Measurements from ENCODE around the gene HBEGF.

HBEGF gene

GRCh38 chr5:140329739-140330481, 16.5 kb downstream of the HBEGF start:
- no peak for DNase-seq (ENCODE audit: low read depth, low spot score)
- no peak for TF ChIP-seq CTCF (IDR thresholded peaks at IDR 0.05; ENCODE audit: low read depth, low read length)
- H3K4me3 ChIP-seq (ENCODE audit: low read depth, low read length), result no peak overlapping the region
- in situ Hi-C loops (cut with HindIII; ENCODE audit: low sequenced_read_pairs), result no loop called here

GRCh38 chr5:140328036-140328764, 18.2 kb downstream of the HBEGF start:
- no peak for TF ChIP-seq CTCF (IDR thresholded peaks at IDR 0.05; ENCODE audit: low read depth, low read length)
- no peak overlapping the region for H3K4me3 ChIP-seq (ENCODE audit: low read depth, low read length)
- in situ Hi-C loops (cut with HindIII; ENCODE audit: low sequenced_read_pairs), result no loop called here
- DNase-seq (ENCODE audit: low read depth, low spot score), result no peak

GRCh38 chr5:140327589-140327988, 18.8 kb downstream of the HBEGF start:
- DNase-seq (ENCODE audit: low read depth, low spot score), result no peak
- TF ChIP-seq CTCF (IDR thresholded peaks at IDR 0.05; ENCODE audit: low read depth, low read length), result no peak
- H3K4me3 ChIP-seq (ENCODE audit: low read depth, low read length), result no peak overlapping the region
- in situ Hi-C loops (cut with HindIII; ENCODE audit: low sequenced_read_pairs), result no loop called here

- TF ChIP-seq CTCF (IDR thresholded peaks at IDR 0.05; ENCODE audit: low read depth, low read length), result no peak
- in situ Hi-C loops (cut with HindIII; ENCODE audit: low sequenced_read_pairs), result no loop called here
- DNase-seq (ENCODE audit: low read depth, low spot score), result no peak
- no peak overlapping the region for H3K4me3 ChIP-seq (ENCODE audit: low read depth, low read length)
Measured at GRCh38 chr5:140325486-140325885, 20.9 kb downstream of the HBEGF start.

GRCh38 chr5:140324617-140325241, 21.7 kb downstream of the HBEGF start:
- in situ Hi-C loops (cut with HindIII; ENCODE audit: low sequenced_read_pairs), result no loop called here
- peak; percentile 54 for DNase-seq (ENCODE audit: low read depth, low spot score)
- H3K4me3 ChIP-seq (ENCODE audit: low read depth, low read length), result no peak overlapping the region
- no peak for TF ChIP-seq CTCF (IDR thresholded peaks at IDR 0.05; ENCODE audit: low read depth, low read length)

- DNase-seq (ENCODE audit: low read depth, low spot score), result no peak
- no peak overlapping the region for H3K4me3 ChIP-seq (ENCODE audit: low read depth, low read length)
- in situ Hi-C loops (cut with HindIII; ENCODE audit: low sequenced_read_pairs), result no loop called here
- TF ChIP-seq CTCF (IDR thresholded peaks at IDR 0.05; ENCODE audit: low read depth, low read length), result no peak
Measured at GRCh38 chr5:140324041-140324600, 22.3 kb downstream of the HBEGF start.
